K562 (cell line): ENCODE data around the gene ZNF385D. TPM values are rescaled to one million over a fixed set of nuclear protein-coding genes. Genes with fewer than 3 reads are reported as not detected.

Experiments used
- ATAC-seq: fragments of 200-7000 bp; cut with Tn5 transposase; 3 replicates; pipeline ENCODE4 v1.9.1; 2020; ENCODE audit warnings: moderate library complexity
- BruUV-seq: library from RNA; stranded (reverse); fragments of 400-500 nt; replicated peaks from 2 replicates; lab custom pipeline; 2021; lab: Mats Ljungman, UMichigan
- CTCF ChIA-PET: fragments of 300-600 bp; formaldehyde crosslinking; extraction: SDS; loops from one replicate; lab custom pipeline; 2021; ENCODE audit warnings: low intra/inter-chr PET ratio; lab: Yijun Ruan, JAX
- POLR2A ChIA-PET: fragments of 300-600, 350-650 bp; sonication (Branson Sonifier 250); formaldehyde crosslinking; extraction: SDS; loops from one replicate; lab custom pipeline; 2021; ENCODE audit warnings: antibody characterized with exemption, inconsistent platforms; lab: Yijun Ruan, JAX
- DNase-seq, 4 experiments: peaks; one replicate each; pipeline versions ENCODE4 v3.0.0 to v3.0.0-alpha.2; 2011 to 2018; ENCODE audit warnings: low spot score in 3 of 4, mixed read lengths in 3 of 4; ENCODE audit errors: extremely low read depth in 1 of 4
- FAIRE-seq: peaks from 2 replicates; lab custom pipeline; 2011; peaks lifted over from hg19 to GRCh38; lab: Jason Lieb, UNC
- H2AFZ ChIP-seq: 2 replicates; pipeline ENCODE4 v1.6.0; 2011; ENCODE audit warnings: low read depth, low read length, control low read depth, inconsistent platforms
- H3K27ac ChIP-seq: fragments of 200-600 bp; 3 replicates; pipeline ENCODE4 v1.8.0; 2011; ENCODE audit warnings: low read depth, mild to moderate bottlenecking, control low read depth, inconsistent platforms, low read length, moderate library complexity, mixed read lengths; ENCODE audit errors: extremely low read depth
- H3K27me3 ChIP-seq, 2 experiments: fragments of 300-600 bp in 1 of 2; 2 replicates in 1 of 2; 3 replicates in 1 of 2; pipeline versions ENCODE4 v1.6.0 to v1.8.0; 2011; ENCODE audit warnings: inconsistent platforms in 2 of 2, low read length in 2 of 2, mild to moderate bottlenecking in 1 of 2, mixed read lengths in 1 of 2, moderate library complexity in 1 of 2; ENCODE audit not compliant: control insufficient read depth in 2 of 2, insufficient read depth in 2 of 2
- H3K36me3 ChIP-seq: fragments of 300-600 bp; 3 replicates; pipeline ENCODE4 v1.8.0; 2011; ENCODE audit warnings: mild to moderate bottlenecking, low read length, inconsistent platforms; ENCODE audit not compliant: control insufficient read depth, insufficient read depth
- H3K4me1 ChIP-seq, 2 experiments: fragments of 200-600 bp in 1 of 2; replicated peaks in 1 of 2; 2 replicates in 1 of 2; 3 replicates in 1 of 2; pipeline versions ENCODE4 v1.5.1 to v1.8.0; 2011; ENCODE audit warnings: inconsistent platforms in 2 of 2, low read length in 2 of 2, mild to moderate bottlenecking in 1 of 2, mixed read lengths in 1 of 2, moderate library complexity in 1 of 2; ENCODE audit not compliant: control insufficient read depth in 2 of 2, insufficient read depth in 2 of 2
- H3K4me2 ChIP-seq: 2 replicates; pipeline ENCODE4 v1.6.1; 2011; ENCODE audit warnings: low read length, control low read depth, inconsistent platforms, mixed read lengths; ENCODE audit not compliant: insufficient read depth
- H3K4me3 ChIP-seq: fragments of 200-600 bp; sonication (generic), shearing (Covaris generic); 2 replicates; pipeline ENCODE4 v1.5.1; 2016; ENCODE audit warnings: control low read depth, inconsistent platforms
- H3K79me2 ChIP-seq: fragments of 200-600 bp; 3 replicates; pipeline ENCODE4 v1.8.0; 2011; ENCODE audit warnings: low read length, inconsistent platforms; ENCODE audit not compliant: control insufficient read depth, insufficient read depth
- H3K9ac ChIP-seq, 2 experiments: 2 replicates each; pipeline versions ENCODE4 v1.6.0 to v1.6.1; 2011; ENCODE audit warnings: low read depth in 2 of 2, low read length in 2 of 2, control low read depth in 1 of 2, inconsistent platforms in 1 of 2, mild to moderate bottlenecking in 1 of 2, mixed read lengths in 1 of 2; ENCODE audit not compliant: insufficient read depth in 1 of 2
- H3K9me1 ChIP-seq: one replicate; pipeline ENCODE4 v1.6.0; 2011; ENCODE audit warnings: inconsistent platforms, mild to moderate bottlenecking, low read length, moderate library complexity; ENCODE audit not compliant: control insufficient read depth, insufficient read depth
- H3K9me3 ChIP-seq: replicated peaks from 2 replicates; pipeline ENCODE4 v1.5.1; 2011; ENCODE audit warnings: low read depth, low read length, inconsistent platforms; ENCODE audit not compliant: control insufficient read depth, insufficient read depth
- H4K20me1 ChIP-seq: replicated peaks from 2 replicates; pipeline ENCODE4 v1.6.1; 2011; ENCODE audit warnings: low read length, inconsistent platforms, mixed read lengths; ENCODE audit not compliant: control insufficient read depth, insufficient read depth
- ARNT ChIP-seq, 2 experiments: fragments of 450-650 bp; IDR thresholded peaks; 2 replicates each; pipeline ENCODE4 v1.6.1; 2016; ENCODE audit warnings: mild to moderate bottlenecking in 1 of 2
- MED1 ChIP-seq: sonication (generic); formaldehyde crosslinking; IDR thresholded peaks from 2 replicates; pipeline ENCODE4 v1.8.1; 2023; ENCODE audit warnings: missing genetic modification reagents, borderline replicate concordance
- SIN3A ChIP-seq, 2 experiments: fragments of 150-350 bp in 1 of 2; IDR thresholded peaks; 2 replicates each; pipeline ENCODE4 v1.6.1; 2011 to 2016; ENCODE audit warnings: borderline replicate concordance in 2 of 2, low read depth in 2 of 2, low read length in 2 of 2, mild to moderate bottlenecking in 2 of 2, moderate library complexity in 2 of 2; ENCODE audit not compliant: control insufficient read depth in 1 of 2
- THRAP3 ChIP-seq: fragments of 450-650 bp; IDR thresholded peaks from 2 replicates; pipeline ENCODE4 v1.6.1; 2016; ENCODE audit warnings: mild to moderate bottlenecking, inconsistent platforms, borderline replicate concordance
- TRIM25 ChIP-seq: fragments of 450-650 bp; IDR thresholded peaks from 2 replicates; pipeline ENCODE4 v1.7.0; 2016; ENCODE audit warnings: borderline replicate concordance
- ZNF324 ChIP-seq: fragments of 250-450 bp; sonication (Bioruptor Pico); IDR thresholded peaks from 2 replicates; pipeline ENCODE4 v1.4.0; 2020; ENCODE audit warnings: mild to moderate bottlenecking
- ZNF764 ChIP-seq: fragments of 250-450 bp; sonication (Bioruptor Pico); IDR thresholded peaks from 2 replicates; pipeline ENCODE4 v1.4.0; 2020; ENCODE audit warnings: low read depth, mild to moderate bottlenecking, moderate library complexity
- WGBS: fragments of 100-300 bp; shearing (Covaris generic); methylation state at CpG from one replicate; pipeline ENCODE4 v1.1.6; 2016; ENCODE audit warnings: low coverage, mixed read lengths; ENCODE audit not compliant: insufficient coverage; ENCODE audit errors: missing lambda C conversion rate; 5-methylcytosine and 5-hydroxymethylcytosine counted together
- in situ Hi-C: fragments of 300-500 bp; cut with MboI; formaldehyde crosslinking; loops from 4 replicates; pipeline ENCODE4 v1.15.0; 2018; ENCODE audit warnings: inconsistent platforms, mixed read lengths
- intact Hi-C: fragments of 100-400 bp; cut with micrococcal nuclease; formaldehyde crosslinking; loops from 2 replicates; pipeline ENCODE4 v1.14.2; 2022
- polyA plus RNA-seq, 8 experiments: library from polyadenylated mRNA; depleted of rRNA in 4 of 8; stranded (reverse) in 5 of 8; unstranded in 3 of 8; fragments of >200 nt; fragmentation: Nextera tagmentation in 2 of 8; fragmentation: Illumina TruSeq in 1 of 8; extraction: Ambion mirVana in 2 of 8; extraction: Trizol in 1 of 8; gene quantifications; 2 replicates each; pipeline versions ENCODE4 v1.2.1 to v1.2.3, GENCODE V29; 2011 to 2014; ENCODE audit warnings: inconsistent platforms in 1 of 8, missing spikeins in 1 of 8
- total RNA-seq, 7 experiments: library from RNA; depleted of rRNA in 6 of 7; stranded (reverse); fragments of >200 nt in 6 of 7; fragmentation: Illumina TruSeq in 2 of 7; extraction: Trizol in 2 of 7; gene quantifications; 2 replicates each; pipeline versions ENCODE4 v1.2.1 to v1.2.3, GENCODE V29; 2011 to 2021; ENCODE audit warnings: low replicate concordance in 1 of 7

Gene ZNF385D
- total and polyA plus RNA-seq, 9 of the 15 experiments (the other 6 are each of a cell fraction or from before 2014, with no cell fraction given), result 0.14 to 1.7 (median 0.51) TPM

DNA sequence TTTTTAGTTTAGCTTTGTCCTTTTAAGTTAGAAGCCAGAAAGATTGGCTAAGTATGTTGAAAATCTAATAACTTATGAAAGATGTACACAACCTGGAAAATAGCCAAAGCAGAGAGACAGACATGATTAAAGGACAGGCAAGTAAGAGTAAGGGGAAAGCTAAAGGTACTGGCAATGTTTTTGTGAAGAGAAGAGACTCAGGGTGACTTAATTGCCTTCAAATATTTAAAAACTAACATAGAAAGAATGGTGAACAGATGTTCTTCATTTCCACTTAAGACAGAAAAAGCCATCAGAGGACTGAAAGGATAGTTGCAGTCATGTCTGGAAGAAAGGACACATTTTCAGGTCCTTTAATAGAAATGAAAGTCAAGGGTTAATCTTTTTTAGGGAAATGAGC lies 68.8 kb downstream of the ZNF385D start:
- Histone ChIP-seq H3K4me1 (no peaks in the 10 kb centered on the region), H3K9me3 (no peaks in the 10 kb centered on the region), H2AFZ (no peak overlapping the region), H3K79me2 (no peaks in the 10 kb centered on the region), H3K4me3 (no peak overlapping the region), H3K27ac (no peak overlapping the region), H4K20me1 (no peaks in the 10 kb centered on the region), H3K4me2 (no peak overlapping the region), H3K36me3 (no peaks in the 10 kb centered on the region), H3K9me1 (no peaks in the 10 kb centered on the region), H3K9ac (no peak overlapping the region), H3K27me3 (no peaks in the 10 kb centered on the region)
- BruUV-seq, result no TSS peak
- ChIA-PET POLR2A (no interaction called here), CTCF (no interaction called here)
- no peak for DNase-seq
- in situ Hi-C loops, result no loop called here
- intact Hi-C loops, result no loop called here
- FAIRE-seq, result no peak
- no peak for ATAC-seq
- TF ChIP-seq TRIM25 (no peak), THRAP3 (no peak), ZNF324 (no peak), SIN3A (IDR thresholded peaks at IDR 0.05; ENCODE audit: borderline replicate concordance in 2 of 2, control insufficient read depth in 1 of 2, low read depth in 2 of 2, low read length in 2 of 2) (no peak)

- no peak overlapping the region for H3K9ac ChIP-seq
- no peak for TF ChIP-seq MED1 (CRISPR knock-in tag)
- no peak for TF ChIP-seq ZNF764
- no peak for TF ChIP-seq ARNT (IDR thresholded peaks at IDR 0.05)
Measured at GRCh38 chr3:21673393-21673792, 77.6 kb downstream of the ZNF385D start.

More at GRCh38 chr3:21673393-21673792, 77.6 kb downstream of the ZNF385D start:
- FAIRE-seq (no peak), DNase-seq (no peak), ATAC-seq (no peak)
- H3K79me2 ChIP-seq, result no peaks in the 10 kb centered on the region
- H3K4me3 ChIP-seq, result no peak overlapping the region
- H3K27ac ChIP-seq, result no peak overlapping the region
- no peaks in the 10 kb centered on the region for H3K9me1 ChIP-seq
- H3K4me2 ChIP-seq, result no peak overlapping the region
- ChIA-PET CTCF (no interaction called here), POLR2A (no interaction called here)
- H3K36me3 ChIP-seq, result no peaks in the 10 kb centered on the region
- no peaks in the 10 kb centered on the region for H3K9me3 ChIP-seq
- no peaks in the 10 kb centered on the region for H3K27me3 ChIP-seq
- WGBS, result 23% methylated on average over 3 of the region's 3 CpGs
- no peaks in the 10 kb centered on the region for H3K4me1 ChIP-seq
- no peak overlapping the region for H2AFZ ChIP-seq
- intact Hi-C loops, result no loop called here
- in situ Hi-C loops, result no loop called here
- BruUV-seq, result no TSS peak
- no peaks in the 10 kb centered on the region for H4K20me1 ChIP-seq
